Right kidney (tissue), 1 donor: ENCODE data around the gene ADGRG7.
A peak's percentile ranks its signal among the peaks of the same experiment; 100 is the strongest.

ENCODE experiments used
- DNase-seq: peaks from one replicate; pipeline ENCODE4 v3.0.0-alpha.2; 2016

Gene ADGRG7

DNA sequence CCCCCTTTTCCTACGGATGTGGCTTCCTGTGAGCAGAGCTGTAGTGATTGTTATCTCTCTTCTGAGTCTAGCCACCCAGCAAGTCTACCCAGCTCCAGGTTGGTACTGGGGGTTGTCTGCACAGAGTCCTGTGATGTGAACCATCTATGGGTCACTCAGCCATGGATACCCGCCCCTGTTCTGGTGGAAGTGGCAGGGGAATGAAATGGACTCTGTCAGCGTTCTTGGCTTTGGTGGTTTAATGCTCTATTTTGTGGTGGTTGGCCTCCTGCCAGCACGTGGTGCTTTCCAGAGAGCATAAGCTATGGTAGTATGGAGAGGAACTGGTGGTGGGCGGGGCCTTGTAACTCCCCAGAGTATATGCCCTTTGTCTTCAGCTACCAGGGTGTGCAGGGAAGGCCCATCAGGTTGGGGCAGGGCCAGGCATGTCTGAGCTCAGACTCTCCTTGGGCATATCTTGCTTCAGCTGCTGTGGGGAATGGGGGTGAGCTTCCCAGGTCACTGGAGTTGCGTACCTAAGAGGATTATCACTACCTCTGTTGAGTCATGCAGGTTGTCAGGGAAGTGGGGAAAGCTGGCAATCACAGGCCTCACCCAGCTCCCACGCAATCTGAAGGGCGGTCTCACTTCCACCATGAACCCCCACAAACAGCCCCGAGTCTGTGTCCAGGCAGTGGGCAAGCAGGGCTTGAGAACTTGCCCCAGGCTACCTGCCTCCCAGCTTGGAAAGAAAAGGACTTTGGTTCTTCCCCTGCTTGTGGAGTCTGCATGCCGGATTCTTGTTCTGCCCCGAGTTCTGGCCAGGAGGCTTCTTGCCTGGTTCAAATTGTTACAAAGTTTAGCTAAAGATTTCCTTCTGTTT lies 9.0 kb upstream of the ADGRG7 start:
- DNase-seq: no peak

GRCh38 chr3:100602506-100603444 lies 6.6 kb upstream of the ADGRG7 start:
- DNase-seq: no peak

- DNase-seq: no peak
These were observed 5.9 kb upstream of the ADGRG7 start for GRCh38 chr3:100603469-100603868.

GRCh38 chr3:100605358-100605757 lies 4.0 kb upstream of the ADGRG7 start:
- DNase-seq: no peak

- no peak for DNase-seq
These were observed 2.4 kb upstream of the ADGRG7 start for GRCh38 chr3:100606894-100607512.

GRCh38 chr3:100609963-100610362 lies 562 bp downstream of the ADGRG7 start:
- no peak for DNase-seq

- DNase-seq: no peak
These were observed 1.8 kb downstream of the ADGRG7 start for GRCh38 chr3:100611221-100611620.

DNA sequence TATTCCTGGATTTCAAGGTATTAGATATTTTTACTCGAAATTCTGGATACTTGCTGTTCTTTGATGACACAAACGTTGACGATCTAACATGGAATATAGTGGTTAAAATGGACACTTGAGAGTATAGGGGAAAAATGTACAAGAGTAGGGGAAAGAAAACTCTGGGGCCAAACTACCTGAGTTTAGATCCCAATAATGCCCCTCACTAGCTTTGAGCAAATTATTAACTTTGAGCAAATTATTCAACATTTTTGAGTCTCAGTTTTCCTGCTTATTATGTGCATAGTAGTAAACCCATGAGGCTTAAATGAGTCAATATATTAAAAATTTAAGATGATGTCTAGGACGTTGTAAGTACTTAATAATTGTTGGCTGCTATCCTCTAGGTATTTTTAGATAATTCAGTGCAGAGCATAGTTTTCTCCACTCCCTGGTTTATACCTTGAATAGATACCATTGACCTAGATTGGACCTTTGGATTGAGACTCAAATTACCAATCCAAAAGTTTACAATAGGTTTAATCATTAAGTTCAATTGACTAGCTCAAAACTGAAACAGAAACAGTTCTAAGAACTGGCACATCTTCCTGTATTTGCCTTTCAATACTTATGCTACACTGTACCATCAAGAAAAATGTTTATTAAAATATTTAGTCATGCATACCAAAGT lies 4.5 kb downstream of the ADGRG7 start:
- DNase-seq: no peak

DNA sequence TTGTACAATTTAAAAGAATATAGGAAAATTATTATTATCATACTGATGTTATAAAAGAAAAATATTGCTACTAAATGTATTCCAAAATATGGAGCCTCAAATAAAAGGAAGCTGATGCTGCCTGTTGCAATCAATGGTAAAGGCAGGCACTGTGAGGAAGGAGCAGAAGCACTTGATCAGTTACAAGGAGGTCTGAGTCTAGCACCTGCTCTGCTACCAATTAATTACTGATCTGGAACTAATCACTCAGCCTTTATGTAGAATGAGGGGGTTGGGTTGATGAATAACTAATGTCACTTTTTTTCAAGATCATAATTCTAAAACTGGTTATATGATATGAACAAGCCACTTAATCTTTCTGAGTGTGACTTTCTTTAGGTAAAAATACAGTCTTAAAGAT lies 5.5 kb downstream of the ADGRG7 start:
- DNase-seq: no peak

GRCh38 chr3:100615684-100616083 lies 6.3 kb downstream of the ADGRG7 start:
- DNase-seq: no peak

GRCh38 chr3:100621251-100621650 lies 11.8 kb downstream of the ADGRG7 start:
- no peak for DNase-seq

GRCh38 chr3:100627491-100627890 lies 18.1 kb downstream of the ADGRG7 start:
- no peak for DNase-seq

DNA sequence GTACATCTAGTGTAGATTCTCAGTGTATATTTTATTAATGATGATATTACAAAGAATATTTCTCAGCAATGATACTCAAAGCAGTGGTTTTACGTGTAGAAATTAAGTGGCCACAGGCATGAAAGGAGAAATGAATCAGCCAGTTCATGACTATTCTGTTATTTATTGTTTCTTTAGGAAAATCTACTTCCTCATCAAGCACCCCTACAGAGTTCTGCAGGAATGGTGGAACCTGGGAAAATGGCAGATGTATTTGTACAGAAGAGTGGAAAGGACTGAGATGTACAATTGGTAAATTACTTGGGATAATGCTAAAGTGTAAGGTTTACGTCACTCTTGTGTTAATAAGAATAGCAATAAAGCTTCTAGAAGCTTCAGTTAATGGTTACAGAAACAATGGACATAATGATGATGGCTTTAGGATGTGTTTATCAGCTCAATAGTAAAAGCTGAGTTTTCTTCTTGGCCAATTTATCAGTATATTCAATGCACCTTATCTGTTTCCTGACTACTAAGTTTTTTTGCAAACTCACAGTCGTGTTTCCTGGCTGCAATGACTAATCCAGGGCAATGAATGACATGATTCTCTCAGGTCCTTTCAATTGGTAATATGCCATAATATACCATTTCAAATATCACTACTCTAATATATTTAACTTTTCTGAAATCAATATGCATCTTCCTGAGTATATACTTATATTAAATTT lies 20.2 kb downstream of the ADGRG7 start:
- DNase-seq: no peak

DNA sequence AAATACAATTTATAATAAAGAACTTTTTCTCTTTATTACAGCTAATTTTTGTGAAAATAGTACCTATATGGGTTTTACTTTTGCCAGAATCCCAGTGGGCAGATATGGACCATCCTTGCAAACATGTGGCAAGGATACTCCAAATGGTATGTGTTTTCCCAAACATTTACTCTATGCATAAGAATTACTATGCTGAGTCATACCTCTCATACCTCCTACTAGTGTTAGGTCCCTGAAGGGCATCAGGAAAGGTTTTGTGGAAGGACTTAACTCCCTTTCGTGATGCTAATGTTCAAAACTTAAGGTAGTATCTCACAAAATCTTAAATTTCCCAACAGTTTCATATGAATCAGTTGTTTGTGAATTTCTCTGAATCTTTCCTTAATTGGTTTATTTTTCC lies 21.3 kb downstream of the ADGRG7 start:
- DNase-seq: no peak

GRCh38 chr3:100631236-100631635 lies 21.8 kb downstream of the ADGRG7 start:
- no peak for DNase-seq

DNA sequence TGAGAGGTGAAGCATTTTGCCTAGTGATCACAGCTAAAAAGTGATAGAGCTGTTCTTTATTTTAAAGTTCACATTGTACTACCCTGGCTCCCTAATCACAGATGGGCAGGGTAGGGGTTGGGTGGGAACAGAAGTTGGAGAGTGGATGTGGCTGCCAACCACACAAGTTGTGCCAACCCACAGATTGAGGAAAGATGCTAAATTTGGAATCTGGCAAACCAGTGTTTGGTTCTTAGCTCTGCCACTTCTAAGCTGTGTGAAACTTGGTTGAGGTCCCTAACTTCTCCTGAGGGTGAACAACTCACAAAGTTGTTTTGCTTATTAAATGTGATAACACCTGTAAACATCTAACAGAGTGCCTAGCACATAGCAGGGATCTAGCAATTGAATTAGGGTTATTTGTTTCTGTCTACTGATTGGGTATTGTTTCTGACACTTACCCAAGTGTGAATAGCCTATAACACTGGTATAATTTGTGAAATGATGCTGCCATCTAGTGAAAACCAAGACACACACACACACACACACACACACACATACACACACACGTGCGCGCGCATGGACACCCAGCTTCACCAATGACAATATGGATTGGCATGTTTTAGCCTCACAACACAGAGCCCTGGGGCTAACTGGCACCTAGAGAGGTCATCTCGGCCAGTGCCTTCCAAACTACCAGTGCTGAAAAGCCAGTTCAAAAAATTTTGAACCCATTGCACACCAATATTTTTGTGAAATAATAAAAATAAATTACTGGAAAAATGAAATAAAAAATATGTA lies 25.3 kb downstream of the ADGRG7 start:
- peak; percentile 3 for DNase-seq

- no peak for DNase-seq
These were observed 25.9 kb downstream of the ADGRG7 start for GRCh38 chr3:100635273-100635701.

DNA sequence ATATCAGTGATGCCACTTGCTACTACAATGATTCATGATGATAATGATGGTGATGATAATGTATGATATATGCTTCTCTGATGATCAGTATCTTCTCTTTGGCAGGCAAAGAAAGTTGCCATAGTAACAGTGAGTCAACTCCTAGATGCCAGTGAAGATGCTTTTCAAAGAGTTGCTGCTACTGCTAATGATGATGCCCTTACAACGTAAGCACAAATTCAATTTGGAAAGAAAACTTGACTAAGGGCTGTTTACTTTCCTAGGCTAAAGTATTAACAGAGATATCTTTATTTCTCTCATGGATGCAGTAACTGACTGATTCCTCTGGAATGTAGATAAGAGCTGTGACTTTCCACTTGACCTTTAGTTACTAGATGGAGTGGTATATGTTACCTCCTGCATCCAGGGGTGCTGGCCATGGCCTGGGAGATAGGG lies 27.8 kb downstream of the ADGRG7 start:
- no peak for DNase-seq

- no peak for DNase-seq
These were observed 31.2 kb downstream of the ADGRG7 start for GRCh38 chr3:100640633-100641032.

GRCh38 chr3:100641471-100642032 lies 32.2 kb downstream of the ADGRG7 start:
- no peak for DNase-seq
